ENCODE results near the gene CYP2W1. TPM values are rescaled to one million over a fixed set of nuclear protein-coding genes. Genes with fewer than 3 reads are reported as not detected.

The CYP2W1 gene
- total and polyA plus RNA-seq, 8 donors, result 0.12 to 0.76 (median 0.35) TPM; not detected in 1

GRCh38 chr7:978416-979091, 4.4 kb upstream of the CYP2W1 start:
- no peak for TF ChIP-seq CTCF (IDR thresholded peaks at IDR 0.05)
- 69 to 74% methylated on average over 24 of the region's 24 CpGs for WGBS, 2 donors
- Histone ChIP-seq H3K9me3 (no peaks in the 10 kb centered on the region), H3K27me3 (no peaks in the 10 kb centered on the region), H3K36me3 (no peaks in the 10 kb centered on the region), H3K4me1 (peaks cover 34 to 37% (median 36%) of the 10 kb centered on the region in 3 donors), H3K4me3 (no peak overlapping the region), H3K27ac (peak overlapping the region; percentile 93 to 99 (median 98))
- ATAC-seq (no peak), DNase-seq (peak in 2 of 6 donors; percentile 27 to 76), FAIRE-seq (no peak)
- intact Hi-C loops (cut with DNase I), result no loop called here

- no peak for DNase-seq
- H3K4me1 ChIP-seq, result peaks cover 30 to 31% (median 31%) of the 10 kb centered on the region in 3 donors
- no peak overlapping the region for H3K4me3 ChIP-seq
- FAIRE-seq, result no peak
- H3K9me3 ChIP-seq, result no peaks in the 10 kb centered on the region
- no peaks in the 10 kb centered on the region for H3K27me3 ChIP-seq
- WGBS, 2 donors, result 81 to 83% methylated on average over 16 of the region's 16 CpGs
- intact Hi-C loops (cut with DNase I), result no loop called here
- H3K36me3 ChIP-seq, result no peaks in the 10 kb centered on the region
- H3K27ac ChIP-seq, result peak overlapping the region in 3 of 4 donors; percentile 97 to 99 (median 98)
- TF ChIP-seq CTCF (IDR thresholded peaks at IDR 0.05), result no peak
- no peak for ATAC-seq
These were observed 3.8 kb upstream of the CYP2W1 start for GRCh38 chr7:979151-979550.

GRCh38 chr7:979886-980571, 3.0 kb upstream of the CYP2W1 start:
- ATAC-seq (no peak), FAIRE-seq (no peak), DNase-seq (peak in 1 of 6 donors; percentile 48)
- Histone ChIP-seq H3K36me3 (no peaks in the 10 kb centered on the region), H3K4me3 (no peak overlapping the region), H3K27ac (no peak overlapping the region), H3K4me1 (peaks cover 26 to 31% (median 29%) of the 10 kb centered on the region in 3 donors), H3K9me3 (no peaks in the 10 kb centered on the region), H3K27me3 (no peaks in the 10 kb centered on the region)
- intact Hi-C loops (cut with DNase I), result no loop called here
- TF ChIP-seq CTCF (IDR thresholded peaks at IDR 0.05), result no peak
- WGBS, 2 donors, result 72 to 85% methylated on average over 14 to 15 of the region's 15 CpGs

- no peak overlapping the region for H3K4me3 ChIP-seq
- H3K9me3 ChIP-seq, result no peaks in the 10 kb centered on the region
- H3K36me3 ChIP-seq, result no peaks in the 10 kb centered on the region
- intact Hi-C loops (cut with DNase I), result no loop called here
- DNase-seq (peak in 2 of 6 donors; percentile 36 to 76), FAIRE-seq (no peak), ATAC-seq (no peak)
- TF ChIP-seq CTCF (IDR thresholded peaks at IDR 0.05), result no peak
- H3K27ac ChIP-seq, result no peak overlapping the region
- H3K4me1 ChIP-seq, result peaks cover 19 to 23% (median 20%) of the 10 kb centered on the region in 3 donors
- H3K27me3 ChIP-seq, result no peaks in the 10 kb centered on the region
- 83 to 85% methylated on average over 19 of the region's 19 CpGs for WGBS, 2 donors
These were observed 1.0 kb upstream of the CYP2W1 start for GRCh38 chr7:981793-982510.

All from pancreas (tissue), 10 donors.